AG04450 (cell line): Measurements from ENCODE around the gene MYLIP. TPM values are rescaled to one million over a fixed set of nuclear protein-coding genes. Genes with fewer than 3 reads are reported as not detected.

Source experiments
- CTCF ChIA-PET: fragments of 300-600, 350-600 bp; formaldehyde crosslinking; extraction: SDS; loops from one replicate; lab custom pipeline; 2022; ENCODE audit warnings: antibody characterized with exemption, inconsistent platforms; lab: Charles Lee
- POLR2A ChIA-PET: fragments of 350-600 bp; formaldehyde crosslinking; extraction: SDS; loops from one replicate; lab custom pipeline; 2021; ENCODE audit warnings: antibody characterized with exemption, inconsistent platforms; lab: Yijun Ruan, JAX
- DNase-seq: peaks from one replicate; pipeline ENCODE4 v3.0.0-alpha.2; 2011; ENCODE audit warnings: low read depth, low spot score
- H3K27ac ChIP-seq: one replicate; pipeline ENCODE4 v1.5.1; 2012; ENCODE audit warnings: low read depth, low read length, control low read depth
- H3K27me3 ChIP-seq: one replicate; pipeline ENCODE4 v1.6.0; 2012; ENCODE audit warnings: low read length; ENCODE audit not compliant: control insufficient read depth, insufficient read depth
- H3K4me3 ChIP-seq: 2 replicates; pipeline ENCODE4 v1.5.1; 2011; ENCODE audit warnings: mild to moderate bottlenecking, low read depth, low read length, control low read depth
- H3K9me3 ChIP-seq: 2 replicates; pipeline ENCODE4 v1.5.1; 2012; ENCODE audit warnings: low read length; ENCODE audit not compliant: control insufficient read depth, insufficient read depth
- polyA plus RNA-seq: library from polyadenylated mRNA; depleted of rRNA; stranded (reverse); fragments of >200 nt; gene quantifications from 2 replicates; pipeline ENCODE4 v1.2.3, GENCODE V29; 2011
- TF ChIP-seq, protein P1 (sequence below): IDR thresholded peaks from 2 replicates; pipeline ENCODE4 v1.5.1; 2011; ENCODE audit warnings: low read depth, low read length, control low read depth, inconsistent platforms

The MYLIP gene
- polyA plus RNA-seq, 1 experiment: 4.8 TPM

GRCh38 chr6:16149305-16149704, 20.4 kb downstream of the MYLIP start:
- ChIA-PET CTCF (no interaction called here), POLR2A (no interaction called here)
- H3K4me3 ChIP-seq: no peak overlapping the region
- DNase-seq: no peak
- TF ChIP-seq, protein P1, sequence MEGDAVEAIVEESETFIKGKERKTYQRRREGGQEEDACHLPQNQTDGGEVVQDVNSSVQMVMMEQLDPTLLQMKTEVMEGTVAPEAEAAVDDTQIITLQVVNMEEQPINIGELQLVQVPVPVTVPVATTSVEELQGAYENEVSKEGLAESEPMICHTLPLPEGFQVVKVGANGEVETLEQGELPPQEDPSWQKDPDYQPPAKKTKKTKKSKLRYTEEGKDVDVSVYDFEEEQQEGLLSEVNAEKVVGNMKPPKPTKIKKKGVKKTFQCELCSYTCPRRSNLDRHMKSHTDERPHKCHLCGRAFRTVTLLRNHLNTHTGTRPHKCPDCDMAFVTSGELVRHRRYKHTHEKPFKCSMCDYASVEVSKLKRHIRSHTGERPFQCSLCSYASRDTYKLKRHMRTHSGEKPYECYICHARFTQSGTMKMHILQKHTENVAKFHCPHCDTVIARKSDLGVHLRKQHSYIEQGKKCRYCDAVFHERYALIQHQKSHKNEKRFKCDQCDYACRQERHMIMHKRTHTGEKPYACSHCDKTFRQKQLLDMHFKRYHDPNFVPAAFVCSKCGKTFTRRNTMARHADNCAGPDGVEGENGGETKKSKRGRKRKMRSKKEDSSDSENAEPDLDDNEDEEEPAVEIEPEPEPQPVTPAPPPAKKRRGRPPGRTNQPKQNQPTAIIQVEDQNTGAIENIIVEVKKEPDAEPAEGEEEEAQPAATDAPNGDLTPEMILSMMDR: no peak
- no peak overlapping the region for H3K27ac ChIP-seq
- H3K9me3 ChIP-seq: no peaks in the 10 kb centered on the region
- H3K27me3 ChIP-seq: no peaks in the 10 kb centered on the region

DNA sequence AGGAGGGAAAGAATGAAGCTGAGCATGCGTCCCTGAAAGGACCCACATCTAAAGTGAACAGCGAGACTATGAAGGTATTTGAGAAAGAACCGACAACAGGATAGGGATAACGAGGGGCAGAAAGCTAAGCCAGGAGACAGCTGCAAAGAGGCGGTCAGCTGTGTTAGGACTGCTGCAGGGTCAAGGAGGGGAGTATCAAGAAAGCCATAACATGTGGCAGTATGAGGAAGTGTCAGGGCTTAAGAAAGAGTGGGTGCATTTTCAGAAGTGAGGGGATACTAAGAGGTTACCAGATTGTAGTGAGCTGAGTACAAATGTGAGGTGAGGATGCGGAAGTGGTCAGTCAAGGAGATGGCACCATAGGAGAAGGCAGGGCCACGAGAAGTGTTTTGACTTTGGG, 21.2 kb downstream of the MYLIP start:
- H3K27me3 ChIP-seq: no peaks in the 10 kb centered on the region
- POLR2A ChIA-PET: no interaction called here
- no peak overlapping the region for H3K4me3 ChIP-seq
- TF ChIP-seq, protein P1: no peak
- H3K9me3 ChIP-seq: no peaks in the 10 kb centered on the region
- CTCF ChIA-PET: interaction anchor here (0.8 kb wide), 1 partner anchor 458 kb away, joined by 4 read pairs; no protein-coding TSS in a partner anchor
- H3K27ac ChIP-seq: no peak overlapping the region
- no peak for DNase-seq

DNA sequence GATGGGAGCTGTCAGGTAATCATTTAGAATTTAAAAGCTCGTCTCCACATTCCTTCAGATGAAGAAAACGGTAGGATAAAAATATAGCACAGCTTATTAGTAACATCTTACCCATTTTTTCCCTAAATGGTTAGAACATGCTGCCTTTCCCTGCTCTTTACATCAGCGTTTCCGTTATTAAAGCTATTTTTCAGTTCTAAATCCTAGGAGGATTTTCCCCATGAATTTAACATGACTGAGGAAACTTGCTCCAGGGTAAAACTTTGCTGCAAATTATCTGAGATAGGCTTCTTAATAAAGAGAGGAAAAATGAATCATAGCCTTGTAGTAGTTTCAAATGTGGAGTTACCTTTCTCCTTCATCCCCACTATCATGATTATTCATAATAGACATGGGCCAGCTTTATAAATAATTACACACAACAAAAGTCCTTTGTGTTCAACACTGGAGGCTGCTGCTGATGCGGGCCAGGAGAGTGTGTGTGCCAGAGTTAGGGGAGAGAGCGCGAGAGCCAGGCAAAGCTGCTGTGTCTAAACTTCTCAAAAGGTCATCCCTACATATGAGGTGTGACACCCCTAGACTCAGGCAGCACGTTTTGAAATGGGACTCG, 24.4 kb downstream of the MYLIP start:
- CTCF ChIA-PET: interaction anchor here (1.0 to 1.1 kb wide), 2 partner anchors 30 to 462 kb away, joined by 3 to 4 read pairs; no protein-coding TSS in a partner anchor
- H3K27me3 ChIP-seq: peaks cover 4% of the 10 kb centered on the region

DNA sequence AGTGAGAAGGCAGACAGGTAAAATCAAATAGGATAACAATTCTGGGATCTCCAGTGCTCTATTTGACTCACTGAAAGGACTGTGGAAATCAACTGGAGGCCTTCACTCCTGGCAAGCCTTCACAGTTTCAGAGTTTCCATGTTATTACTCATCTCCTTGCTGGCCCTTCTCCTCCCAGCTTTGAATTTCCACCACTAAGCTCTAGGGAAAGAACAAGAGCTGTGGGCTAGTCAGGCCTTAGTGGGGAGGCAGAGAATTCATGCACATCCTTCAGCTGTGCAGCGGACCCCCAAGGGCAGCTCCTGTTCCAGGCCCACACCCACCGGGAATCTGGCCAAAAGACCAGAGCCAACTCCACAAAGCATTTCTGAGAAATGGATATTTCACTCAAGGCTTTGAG, 26.0 kb downstream of the MYLIP start:
- CTCF ChIA-PET: interaction anchor here (0.8 kb wide), 1 partner anchor 28 kb away, joined by 3 read pairs; no protein-coding TSS in a partner anchor

More for the DNA sequence above, 24.4 kb downstream of the MYLIP start:
- TF ChIP-seq, protein P1: no peak
- Histone ChIP-seq H3K4me3 (no peak overlapping the region), H3K27ac (no peak overlapping the region), H3K9me3 (peaks cover 3% of the 10 kb centered on the region)
- POLR2A ChIA-PET: no interaction called here
- no peak for DNase-seq

GRCh38 chr6:16157492-16157891, 28.6 kb downstream of the MYLIP start:
- no peak overlapping the region for H3K4me3 ChIP-seq
- peaks cover 11% of the 10 kb centered on the region for H3K27me3 ChIP-seq
- no peak for DNase-seq
- H3K9me3 ChIP-seq: peaks cover 3% of the 10 kb centered on the region
- ChIA-PET CTCF (interaction anchor here (1.3 kb wide), 1 partner anchor 25 kb away, joined by 5 read pairs; no protein-coding TSS in a partner anchor), POLR2A (no interaction called here)
- H3K27ac ChIP-seq: no peak overlapping the region
- TF ChIP-seq, protein P1: no peak

More for the DNA sequence above, 26.0 kb downstream of the MYLIP start:
- H3K4me3 ChIP-seq: no peak overlapping the region
- POLR2A ChIA-PET: no interaction called here
- TF ChIP-seq, protein P1: no peak
- H3K9me3 ChIP-seq: peaks cover 3% of the 10 kb centered on the region
- peak; percentile 24 for DNase-seq
- peaks cover 4% of the 10 kb centered on the region for H3K27me3 ChIP-seq
- no peak overlapping the region for H3K27ac ChIP-seq
